Measurements from ENCODE around the gene SECISBP2. TPM values are rescaled to one million over a fixed set of nuclear protein-coding genes. Genes with fewer than 3 reads are reported as not detected.

Gene SECISBP2
- total and polyA plus RNA-seq, 2 of the 13 experiments (the other 11 are each of a cell fraction or from before 2014, with no cell fraction given): 32.4 to 38.0 TPM

GRCh38 chr9:89328064-89328463 lies 9.8 kb downstream of the SECISBP2 start:
- 95% methylated on average over 8 of the region's 8 CpGs for WGBS (ENCODE audit: low lambda C conversion rate)
- H3K27ac ChIP-seq (ENCODE audit: extremely low read length, insufficient read depth, low read length): no peak overlapping the region
- no peak for DNase-seq (ENCODE audit: low spot score)
- H4K20me1 ChIP-seq (ENCODE audit: insufficient read depth, low read length): no peaks in the 10 kb centered on the region
- BruUV-seq (replicated peaks): no TSS peak
- ChIA-PET CTCF (ENCODE audit: low intra/inter-chr PET ratio, low total read pairs) (no interaction called here), POLR2A (no interaction called here)
- H3K4me1 ChIP-seq (ENCODE audit: insufficient read depth, low read length): peaks cover 24% of the 10 kb centered on the region
- in situ Hi-C loops (cut with HindIII; ENCODE audit: extremely low pct_ligation_motif_present, low pct_unique_long_range_greater_than_20kb) (no loop called here), intact Hi-C loops (cut with micrococcal nuclease; ENCODE audit: unreplicated experiment) (no loop called here)
- H3K27me3 ChIP-seq (ENCODE audit: control insufficient read depth in 1 of 2, insufficient read depth in 2 of 2, low read length in 2 of 2): no peaks in the 10 kb centered on the region
- FAIRE-seq: no peak
- no peak for ATAC-seq
- TF ChIP-seq, protein P1, sequence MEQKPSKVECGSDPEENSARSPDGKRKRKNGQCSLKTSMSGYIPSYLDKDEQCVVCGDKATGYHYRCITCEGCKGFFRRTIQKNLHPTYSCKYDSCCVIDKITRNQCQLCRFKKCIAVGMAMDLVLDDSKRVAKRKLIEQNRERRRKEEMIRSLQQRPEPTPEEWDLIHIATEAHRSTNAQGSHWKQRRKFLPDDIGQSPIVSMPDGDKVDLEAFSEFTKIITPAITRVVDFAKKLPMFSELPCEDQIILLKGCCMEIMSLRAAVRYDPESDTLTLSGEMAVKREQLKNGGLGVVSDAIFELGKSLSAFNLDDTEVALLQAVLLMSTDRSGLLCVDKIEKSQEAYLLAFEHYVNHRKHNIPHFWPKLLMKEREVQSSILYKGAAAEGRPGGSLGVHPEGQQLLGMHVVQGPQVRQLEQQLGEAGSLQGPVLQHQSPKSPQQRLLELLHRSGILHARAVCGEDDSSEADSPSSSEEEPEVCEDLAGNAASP (CRISPR knock-in tag; IDR thresholded peaks at IDR 0.05; ENCODE audit: borderline replicate concordance): no peak
- TF ChIP-seq CC2D1A (CRISPR knock-in tag; IDR thresholded peaks at IDR 0.05): no peak
- TF ChIP-seq REXO4 (CRISPR knock-in tag; IDR thresholded peaks at IDR 0.05; ENCODE audit: borderline replicate concordance): no peak
- no peak for TF ChIP-seq SRSF1 (optimal IDR thresholded peaks at IDR 0.05; ENCODE audit: low read depth, low read length)
- TF ChIP-seq ZNF598 (CRISPR knock-in tag; IDR thresholded peaks at IDR 0.05; ENCODE audit: borderline replicate concordance): no peak
- TF ChIP-seq ZXDC (CRISPR knock-in tag; IDR thresholded peaks at IDR 0.05): no peak
- TF ChIP-seq FOXM1 (CRISPR knock-in tag; IDR thresholded peaks at IDR 0.05): no peak
- TF ChIP-seq MEIS2 (CRISPR knock-in tag; IDR thresholded peaks at IDR 0.05): no peak
- TF ChIP-seq YY1 (IDR thresholded peaks at IDR 0.05; ENCODE audit: insufficient read depth, insufficient replicate concordance, low read depth, low read length): no peak
- TF ChIP-seq ZNF878 (CRISPR knock-in tag; IDR thresholded peaks at IDR 0.05): no peak
- TF ChIP-seq ZNF773 (CRISPR knock-in tag; IDR thresholded peaks at IDR 0.05; ENCODE audit: borderline replicate concordance): no peak
- no peak for TF ChIP-seq NFYC (CRISPR knock-in tag; IDR thresholded peaks at IDR 0.05)
- no peak for TF ChIP-seq CHD2 (IDR thresholded peaks at IDR 0.05; ENCODE audit: low read depth, low read length)
- no peak for TF ChIP-seq FOXP1 (IDR thresholded peaks at IDR 0.05)
- no peak for TF ChIP-seq FOXP1 (CRISPR knock-in tag; IDR thresholded peaks at IDR 0.05)
- no peak for TF ChIP-seq ZNF276 (CRISPR knock-in tag; IDR thresholded peaks at IDR 0.05; ENCODE audit: low read depth)
- no peak for TF ChIP-seq NFKB2 (CRISPR knock-in tag; IDR thresholded peaks at IDR 0.05; ENCODE audit: borderline replicate concordance)
- no peak for TF ChIP-seq AKAP8 (CRISPR knock-in tag; IDR thresholded peaks at IDR 0.05)
- no peak for TF ChIP-seq ZNF607 (CRISPR knock-in tag; IDR thresholded peaks at IDR 0.05; ENCODE audit: borderline replicate concordance)
- TF ChIP-seq HNRNPLL (IDR thresholded peaks at IDR 0.05; ENCODE audit: low read depth, low read length, poor library complexity, severe bottlenecking): no peak
- H3K36me3 ChIP-seq (replicated peaks in 1 of 2; ENCODE audit: control insufficient read depth in 1 of 2, insufficient read depth in 2 of 2, low read length in 2 of 2): peaks cover 4 to 48% of the 10 kb centered on the region in 2 experiments; a peak in 4 of 5 replicates
- H3K4me2 ChIP-seq (ENCODE audit: low read depth, low read length): no peak overlapping the region
- no peaks in the 10 kb centered on the region for H3K9me3 ChIP-seq (ENCODE audit: low read length)
- H3K79me2 ChIP-seq (ENCODE audit: insufficient read depth, low read length): peaks cover 17% of the 10 kb centered on the region
- H3K4me3 ChIP-seq (replicated peaks in 1 of 3; ENCODE audit: insufficient read depth in 1 of 3, low read depth in 2 of 3, low read length in 3 of 3): no peak overlapping the region
- H3K9ac ChIP-seq (ENCODE audit: insufficient read depth, low read depth, low read length): no peak overlapping the region
- H2AFZ ChIP-seq (ENCODE audit: low read length): no peak overlapping the region
